HG03520 (cell line): Measurements from ENCODE around the gene PRRT2.
"Not testable (repeated sequence)": the region's sequence is repeated elsewhere in the genome, so short reads cannot be mapped to it uniquely, and the experiment has no call there.

Source experiments
- ATAC-seq: cut with Tn5 transposase; IDR thresholded peaks from one replicate; pipeline ENCODE4 v1.9.1; 2021; ENCODE audit warnings: mild to moderate bottlenecking, moderate library complexity; ENCODE audit not compliant: unreplicated experiment

Gene PRRT2

DNA sequence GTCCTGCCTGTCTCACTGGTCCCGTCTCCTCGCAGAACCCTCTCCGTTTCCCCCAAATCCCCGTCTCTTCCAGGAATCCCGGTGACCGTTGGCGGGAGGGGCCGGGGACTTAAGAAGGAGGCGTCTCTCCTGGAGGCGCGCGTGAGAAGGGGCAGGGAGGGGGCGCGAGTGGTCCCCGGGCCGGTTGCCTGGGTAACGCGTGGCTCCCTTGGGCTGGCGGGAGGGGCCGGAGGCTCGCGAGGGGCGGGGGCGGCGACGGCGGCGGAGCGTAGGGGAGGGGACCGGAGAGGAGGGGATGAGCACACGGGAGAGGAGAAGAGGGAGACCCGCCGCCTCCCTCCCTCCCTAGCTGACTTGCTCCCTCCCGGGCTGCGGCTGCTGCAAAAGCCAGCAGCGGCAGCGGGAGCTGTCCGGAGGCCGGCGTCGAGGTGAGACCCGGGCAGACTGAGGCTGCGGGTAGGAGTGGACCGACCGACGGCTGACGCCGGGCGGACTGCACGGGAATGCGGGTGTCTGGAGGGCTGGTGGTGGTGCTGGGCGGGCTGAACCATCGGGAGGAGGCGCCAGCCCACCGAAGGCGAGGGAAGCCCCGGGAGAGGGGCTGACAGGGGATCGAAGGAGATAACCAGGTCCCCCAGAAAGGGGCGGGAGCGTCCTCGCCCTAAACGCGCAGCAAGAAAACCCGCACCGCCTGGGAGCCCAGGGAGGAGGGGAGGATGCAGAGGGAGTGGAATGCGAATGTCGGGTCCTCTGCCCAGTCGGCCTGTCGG, at the start of gene PRRT2:
TSS of gene PRRT2 (plus strand) at position 298 of the 770 bp plus-strand sequence. CDS start 862 bp downstream, outside the sequence.
- no peak for ATAC-seq

DNA sequence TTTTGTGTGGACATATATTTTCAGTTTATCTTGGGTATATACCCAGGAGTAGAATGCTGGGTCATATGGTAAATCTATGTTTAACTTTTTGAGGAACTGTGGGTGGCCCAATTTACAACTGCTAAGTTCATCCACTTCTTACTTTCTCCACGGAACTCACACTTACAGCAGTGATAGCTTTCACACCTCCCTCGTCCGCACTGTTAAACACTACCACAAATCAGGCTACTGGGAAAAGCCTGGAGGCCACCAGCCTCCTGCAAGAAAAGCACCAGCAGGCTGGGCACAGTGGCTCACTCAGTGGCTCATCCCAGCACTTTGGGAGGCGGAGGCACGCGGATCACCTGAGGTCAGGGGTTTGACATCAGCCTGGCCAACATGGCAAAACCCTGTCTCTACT, 48.7 kb upstream of the PRRT2 start:
- no peak for ATAC-seq

- no peak for ATAC-seq
Observed at GRCh38 chr16:29765167-29766032, 46.6 kb upstream of the PRRT2 start.

- ATAC-seq, result no peak
Observed at GRCh38 chr16:29766571-29766970, 45.4 kb upstream of the PRRT2 start.

- ATAC-seq, result no peak
Observed at GRCh38 chr16:29767062-29767461, 44.9 kb upstream of the PRRT2 start.

- ATAC-seq, result no peak
Observed at GRCh38 chr16:29769507-29769906, 42.5 kb upstream of the PRRT2 start.

GRCh38 chr16:29770250-29770929, 41.6 kb upstream of the PRRT2 start:
- ATAC-seq, result no peak

GRCh38 chr16:29772330-29772729, 39.7 kb upstream of the PRRT2 start:
- not testable (repeated sequence) for ATAC-seq

- no peak for ATAC-seq
Observed at GRCh38 chr16:29774730-29775129, 37.3 kb upstream of the PRRT2 start.

DNA sequence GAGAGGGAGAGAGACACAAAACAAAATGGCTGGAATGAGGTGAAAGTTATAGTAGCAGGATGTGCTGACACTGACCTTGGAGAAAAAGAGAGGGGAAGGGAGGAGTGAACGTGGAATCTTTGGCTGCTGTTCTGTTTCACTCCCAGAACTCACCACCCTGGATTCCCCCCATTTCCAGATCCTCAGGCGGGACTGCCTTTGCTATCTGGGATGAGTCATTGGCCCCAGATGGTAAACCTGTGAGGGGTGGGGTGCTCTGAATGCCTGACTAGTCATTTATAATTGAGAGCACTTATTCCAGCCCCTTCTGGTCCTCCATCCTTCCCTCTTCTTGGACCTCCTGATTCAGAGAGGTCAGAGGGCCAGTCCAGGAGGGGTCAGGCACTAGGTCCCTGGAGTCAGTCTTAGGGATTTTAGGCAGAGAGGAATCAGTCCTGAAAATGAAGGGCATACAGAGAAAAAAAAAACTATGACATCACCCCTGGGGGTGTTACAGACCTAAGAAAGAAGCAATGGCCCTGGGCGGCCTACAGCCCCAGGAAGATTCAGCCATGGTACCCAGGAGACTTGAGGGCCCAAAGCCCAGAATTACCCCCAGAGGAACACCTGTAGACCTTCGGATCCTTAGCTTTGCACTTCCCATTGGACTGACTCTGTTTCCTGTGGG, 36.1 kb upstream of the PRRT2 start:
- no peak for ATAC-seq

DNA sequence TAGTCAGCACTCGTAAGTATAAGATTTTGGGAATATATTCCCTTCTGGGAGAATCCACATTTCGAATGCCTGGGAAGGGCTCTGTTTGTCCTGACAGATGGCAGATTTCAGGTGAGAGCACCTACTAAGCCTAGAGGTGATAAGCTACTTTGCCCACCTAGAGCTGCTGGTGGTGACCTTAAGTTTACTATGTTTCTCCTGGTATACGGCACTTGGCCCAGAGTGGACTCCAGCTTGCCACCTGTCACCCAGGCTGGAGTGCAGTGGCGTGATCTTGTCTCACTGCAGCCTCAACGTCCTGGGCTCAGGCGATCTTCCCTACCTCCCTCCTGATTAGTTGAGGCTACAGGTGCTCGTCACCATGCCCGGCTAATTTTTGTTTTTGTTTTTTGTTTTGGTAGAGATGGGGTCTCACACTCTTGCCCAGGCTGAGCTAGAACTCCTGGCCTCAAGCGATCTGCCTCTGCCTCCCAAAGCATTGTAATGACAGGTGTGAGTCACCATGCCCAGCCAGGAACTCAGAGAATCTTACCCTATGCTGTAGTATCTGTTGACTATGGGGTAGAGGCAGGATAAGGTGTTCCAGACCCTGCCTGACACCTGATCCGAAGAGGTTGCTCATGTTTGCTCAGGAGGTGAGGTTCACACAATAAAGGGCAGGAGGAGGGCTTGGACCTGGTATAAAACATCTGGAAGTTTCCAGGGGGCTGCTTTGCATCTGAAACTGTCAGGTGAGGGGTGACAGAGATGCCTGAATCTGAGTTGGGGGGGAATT, 34.2 kb upstream of the PRRT2 start, which contains the start of gene ZG16:
TSS of gene ZG16 (plus strand) at position 681 of the 775 bp plus-strand sequence. CDS start 1,011 bp downstream, outside the sequence.
- no peak for ATAC-seq

- no peak for ATAC-seq
Observed at GRCh38 chr16:29779474-29779873, 32.5 kb upstream of the PRRT2 start.

DNA sequence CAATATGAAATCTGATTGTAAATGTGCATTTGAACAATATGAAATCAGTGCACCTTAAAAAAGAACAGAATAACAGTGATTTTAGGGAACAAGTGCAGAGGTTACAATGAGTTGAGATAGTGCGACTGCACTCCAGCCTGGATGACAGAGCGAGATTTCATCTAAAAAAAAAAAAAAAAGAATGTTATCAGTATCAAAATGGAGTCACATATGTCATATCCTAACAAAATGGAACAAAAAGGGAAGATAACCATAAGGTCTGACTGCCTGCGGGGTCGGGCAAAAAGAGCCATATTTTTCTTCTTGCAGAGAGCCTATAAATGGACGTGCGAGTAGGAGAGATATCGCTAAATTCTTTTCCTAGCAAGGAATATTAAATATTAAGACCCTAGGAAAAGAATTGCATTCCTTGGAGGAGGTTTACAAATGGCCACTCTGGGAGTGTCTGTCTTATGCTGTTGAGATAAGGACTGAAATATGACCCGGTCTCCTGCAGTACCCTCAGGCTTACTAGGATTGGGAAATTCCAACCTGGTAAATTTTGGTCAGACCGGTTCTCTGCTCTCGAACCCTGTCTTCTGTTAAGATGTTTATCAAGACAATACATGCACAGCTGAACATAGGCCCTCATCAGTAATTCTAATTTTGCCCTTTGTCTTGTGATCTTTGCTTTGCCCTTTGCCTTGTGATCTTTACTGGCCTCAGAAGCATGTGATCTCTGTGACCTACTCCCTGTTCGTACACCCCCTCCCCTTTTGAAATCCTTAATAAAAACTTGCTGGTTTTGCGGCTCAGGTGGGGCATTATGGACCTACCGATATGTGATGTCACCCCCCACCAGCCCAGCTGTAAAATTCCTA, 28.7 kb upstream of the PRRT2 start:
- ATAC-seq, result not testable (repeated sequence)

DNA sequence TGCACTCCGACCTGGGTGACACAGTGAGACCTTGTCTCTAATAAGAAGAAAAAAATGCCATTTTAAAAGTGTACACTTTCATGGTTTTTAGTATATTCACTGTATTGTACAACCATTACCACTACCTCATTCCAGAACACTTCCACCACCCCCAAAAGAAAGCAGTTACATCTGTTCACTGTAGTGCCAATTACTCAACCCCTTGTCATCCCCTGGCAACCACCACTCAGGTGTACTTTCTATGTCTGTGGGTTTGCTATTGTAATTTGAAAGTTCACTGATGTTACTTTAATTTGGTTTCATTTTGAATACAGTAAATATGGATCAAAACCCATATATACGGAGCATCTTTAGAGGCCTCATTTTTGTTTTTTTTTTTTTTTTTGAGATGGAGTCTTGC, 27.8 kb upstream of the PRRT2 start:
- ATAC-seq, result no peak

DNA sequence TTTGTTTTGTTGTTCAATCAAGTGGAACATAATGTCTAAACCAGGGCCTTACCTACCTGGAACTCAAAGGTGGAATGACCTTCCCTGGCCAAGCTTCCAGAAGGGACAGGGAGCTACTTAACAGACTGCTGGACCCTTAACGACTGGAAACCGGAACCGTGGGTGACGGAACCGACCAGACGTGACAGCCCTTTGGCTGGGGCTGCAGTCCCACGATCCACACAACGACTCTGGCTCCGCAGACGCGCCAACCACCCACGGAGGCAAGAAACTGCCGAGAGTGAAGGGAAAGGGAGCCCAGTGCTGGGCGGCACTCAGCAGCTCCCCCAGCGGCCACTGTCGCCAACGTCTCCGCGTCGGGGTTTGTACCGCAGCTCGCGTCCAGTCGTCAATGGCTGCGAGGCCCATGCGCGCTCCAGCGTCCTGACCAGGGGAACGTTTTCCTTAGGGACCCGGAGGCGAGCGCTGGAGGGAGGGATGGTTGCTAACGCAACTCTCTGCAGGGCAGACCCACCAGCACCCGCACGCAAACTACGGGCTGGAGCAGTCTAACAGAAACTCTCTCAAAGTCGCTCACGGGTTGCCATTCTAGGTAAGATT, 27.0 kb upstream of the PRRT2 start:
- ATAC-seq, result no peak

- ATAC-seq, result not testable (repeated sequence)
Observed at GRCh38 chr16:29787155-29787554, 24.8 kb upstream of the PRRT2 start.

- no peak for ATAC-seq
Observed at GRCh38 chr16:29789775-29790182, 22.2 kb upstream of the PRRT2 start.

DNA sequence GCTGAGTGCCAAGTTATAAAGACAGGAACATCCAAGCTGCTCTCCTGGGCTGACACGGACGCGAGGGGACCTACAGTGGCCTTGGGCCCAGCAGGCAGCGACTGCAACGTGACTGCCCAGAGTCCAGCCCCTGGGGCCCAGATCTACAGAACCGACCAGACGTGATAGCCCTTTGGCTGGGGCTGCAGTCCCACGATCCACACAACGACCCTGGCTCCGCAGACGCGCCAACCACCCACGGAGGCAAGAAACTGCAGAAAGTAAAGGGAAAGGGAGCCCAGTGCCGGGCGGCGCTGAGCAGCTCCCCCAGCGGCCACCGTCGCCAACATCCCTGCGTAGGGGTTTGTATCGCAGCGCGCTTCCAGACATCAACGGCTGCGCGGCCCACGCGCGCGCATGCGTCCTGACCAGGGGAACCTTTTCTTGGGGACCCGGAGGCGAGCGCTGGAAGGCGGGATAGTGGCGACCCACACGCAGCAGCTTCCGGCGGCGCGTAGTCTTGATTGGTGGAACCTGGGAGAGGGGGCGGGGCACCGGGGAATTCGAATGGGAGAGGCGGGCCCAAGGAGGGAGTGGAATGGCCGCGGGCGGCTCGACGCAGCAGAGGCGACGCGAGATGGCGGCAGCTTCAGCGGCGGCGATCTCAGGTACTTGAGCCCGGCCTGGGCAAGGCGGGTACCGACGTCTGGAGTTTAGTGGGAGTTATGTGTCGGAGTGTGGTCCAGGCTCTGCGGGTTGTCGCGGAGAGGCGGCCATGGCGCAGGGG, 21.6 kb upstream of the PRRT2 start, which contains the start of gene KIF22:
TSS of gene KIF22 (plus strand) at position 569 of the 766 bp plus-strand sequence. CDS start at position 578, 9 bp downstream.
- peak; percentile 85 for ATAC-seq
